Activated CD8-positive, alpha-beta memory T cell treated with anti-CD3 and anti-CD28 coated beads, Interleukin-2, amount 50 U/mL, for 4 hours (primary cell): ENCODE results near the gene CCNJL.

ENCODE experiments used
- DNase-seq: peaks from one replicate; pipeline ENCODE4 v3.0.0-alpha.2; 2020

Gene CCNJL

GRCh38 chr5:160330212-160330611, 17.8 kb upstream of the CCNJL start:
- no peak for DNase-seq

GRCh38 chr5:160327818-160328217, 15.5 kb upstream of the CCNJL start:
- DNase-seq = no peak

GRCh38 chr5:160326981-160327380, 14.6 kb upstream of the CCNJL start:
- no peak for DNase-seq

GRCh38 chr5:160325716-160326115, 13.4 kb upstream of the CCNJL start:
- no peak for DNase-seq

- DNase-seq = no peak
These were observed 12.5 kb upstream of the CCNJL start for GRCh38 chr5:160324886-160325285.

GRCh38 chr5:160318409-160318808, 6.0 kb upstream of the CCNJL start:
- no peak for DNase-seq

DNA sequence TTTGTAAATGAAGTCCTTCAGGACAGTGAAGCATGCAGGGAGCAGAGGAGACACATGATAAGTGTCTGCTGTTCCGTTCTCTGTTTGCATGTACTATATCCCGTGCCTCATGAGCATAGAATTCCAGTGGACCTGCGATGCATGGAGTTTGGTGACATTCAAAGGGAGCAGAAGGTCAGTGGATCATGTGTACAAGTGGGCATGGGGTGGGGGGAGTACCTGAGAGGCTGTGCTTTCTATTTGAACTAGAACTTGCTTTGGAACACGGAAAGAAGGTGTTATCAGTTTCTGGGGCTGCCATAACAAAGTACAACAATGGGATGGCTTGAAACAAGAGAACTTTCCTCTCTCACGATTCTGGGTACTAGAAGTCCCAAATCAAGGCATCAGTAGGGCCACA, 5.1 kb upstream of the CCNJL start:
- DNase-seq = no peak

DNA sequence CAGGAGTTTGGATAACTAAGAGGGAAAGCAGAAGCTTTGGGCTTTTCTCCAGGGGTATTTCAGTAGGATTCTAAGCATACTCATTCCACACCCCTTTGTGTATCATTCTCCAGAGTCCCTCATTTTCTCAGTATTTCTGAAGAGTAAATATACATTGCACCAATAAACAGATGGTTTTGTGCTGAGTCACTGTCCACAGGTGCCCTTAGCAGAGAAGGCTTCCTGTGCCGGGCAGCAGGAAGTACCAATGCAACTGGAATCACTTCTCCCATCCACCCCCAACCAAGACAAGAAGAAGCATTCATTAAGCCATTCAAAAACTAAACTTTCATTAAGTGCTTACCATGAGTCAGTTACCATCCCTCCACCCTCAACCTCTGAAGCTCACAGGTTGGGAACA, 3.6 kb upstream of the CCNJL start:
- no peak for DNase-seq

DNA sequence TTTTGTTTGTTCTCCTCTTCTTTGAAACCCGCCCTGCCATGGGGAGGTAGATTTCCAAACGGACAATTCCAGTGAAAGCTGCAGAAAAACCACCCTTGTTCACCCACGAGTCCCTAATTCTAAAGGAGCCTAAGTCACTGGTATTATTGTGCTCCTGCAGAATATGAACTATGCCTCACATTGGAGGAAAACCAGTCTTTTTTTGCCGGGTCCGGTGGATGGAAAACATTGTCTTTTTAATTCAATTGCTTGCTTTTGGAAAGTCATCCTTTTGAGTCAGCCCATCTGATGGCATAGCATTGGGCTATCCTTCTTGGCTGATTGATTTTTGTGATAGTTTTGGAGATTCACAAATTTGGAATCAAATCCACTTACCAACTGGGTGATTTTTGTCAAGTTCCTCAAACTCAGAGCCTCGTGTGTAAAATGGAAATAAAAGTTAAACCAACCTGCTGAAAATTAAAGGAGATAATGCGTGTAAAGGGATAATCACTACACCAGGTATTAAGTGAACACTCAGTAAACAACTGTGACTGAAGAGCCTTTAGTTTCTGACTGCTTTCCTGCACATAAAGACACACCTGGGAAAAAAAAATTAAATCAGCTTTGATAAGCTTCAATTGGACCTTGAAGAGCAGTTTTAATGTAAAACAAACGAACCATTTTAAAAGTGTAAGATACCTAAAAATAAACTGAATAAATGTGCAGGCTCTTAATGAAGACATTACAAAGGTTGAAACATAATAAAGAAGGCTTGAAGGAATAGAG, 780 bp upstream of the CCNJL start:
- no peak for DNase-seq

DNA sequence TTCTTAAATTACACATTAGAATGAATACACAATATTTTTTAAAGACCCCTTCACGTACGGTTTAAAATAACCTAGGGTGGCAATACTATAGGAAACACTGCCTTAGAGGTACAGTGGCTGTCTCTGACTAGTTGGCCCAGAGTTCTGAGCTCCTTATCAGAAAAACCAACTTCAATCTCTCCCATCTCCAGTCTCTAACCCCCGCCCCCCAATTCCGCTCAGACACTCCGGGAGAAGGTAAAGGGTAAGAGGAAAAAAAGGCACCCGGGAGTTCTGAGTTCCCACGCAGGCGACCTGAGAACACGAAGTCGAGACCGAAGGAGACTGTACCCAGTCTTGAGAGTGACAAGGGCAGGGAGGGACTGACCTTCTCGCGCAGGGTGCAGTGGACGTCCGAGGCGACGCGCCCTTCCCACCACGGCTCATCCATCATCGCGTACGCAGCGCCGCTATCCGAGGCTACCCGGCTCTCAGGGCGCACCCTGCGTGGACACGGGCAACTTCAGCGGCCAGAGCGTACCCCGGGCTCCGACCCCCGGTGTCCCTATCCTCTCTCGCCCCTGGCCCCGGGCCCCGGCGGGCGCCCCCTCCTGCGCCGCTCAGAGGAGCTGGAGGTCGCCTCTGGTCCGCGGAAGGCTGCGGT, 752 bp downstream of the CCNJL start:
- no peak for DNase-seq

GRCh38 chr5:160310552-160311295, 1.6 kb downstream of the CCNJL start:
- DNase-seq = no peak

- no peak for DNase-seq
These were observed 2.2 kb downstream of the CCNJL start for GRCh38 chr5:160310140-160310539.

DNA sequence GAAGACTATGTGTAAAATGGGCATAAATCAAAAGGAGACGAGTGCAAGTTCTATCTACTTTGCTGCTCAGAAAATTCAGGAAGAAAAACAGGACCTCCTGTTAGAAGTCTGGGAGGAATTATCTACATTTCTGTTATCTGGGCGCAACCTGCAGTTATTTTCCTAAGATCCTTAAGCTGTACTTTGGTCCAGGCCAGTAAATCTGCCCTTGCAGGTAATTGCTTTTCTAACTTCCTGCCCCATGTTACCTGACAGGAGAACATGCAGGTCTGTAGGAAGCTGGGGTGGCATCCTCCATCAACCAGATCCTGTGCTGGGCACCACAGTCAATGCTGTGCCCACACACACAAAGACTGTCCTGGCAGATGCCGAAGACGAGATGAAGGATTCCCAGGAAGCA, 5.7 kb downstream of the CCNJL start:
- no peak for DNase-seq

DNA sequence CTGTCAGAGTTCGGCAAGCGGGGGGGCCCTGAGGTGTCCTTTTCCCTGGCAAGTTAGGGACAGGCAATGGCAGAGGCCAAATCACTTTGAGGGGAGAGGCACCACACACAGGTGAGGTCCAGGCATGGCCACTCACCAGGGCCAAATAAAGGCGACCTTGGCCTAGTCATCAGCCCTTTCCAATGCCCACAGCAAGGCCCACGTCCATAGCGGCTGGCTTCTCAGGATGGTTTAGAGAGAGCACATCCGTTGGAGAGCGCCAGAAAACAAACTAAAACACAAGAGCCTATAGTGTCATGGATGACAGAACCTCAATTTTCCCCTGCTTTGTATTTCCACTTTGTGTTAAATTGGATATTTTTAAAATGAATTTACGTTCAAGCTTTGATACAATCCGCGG, 7.0 kb downstream of the CCNJL start:
- DNase-seq = no peak

DNA sequence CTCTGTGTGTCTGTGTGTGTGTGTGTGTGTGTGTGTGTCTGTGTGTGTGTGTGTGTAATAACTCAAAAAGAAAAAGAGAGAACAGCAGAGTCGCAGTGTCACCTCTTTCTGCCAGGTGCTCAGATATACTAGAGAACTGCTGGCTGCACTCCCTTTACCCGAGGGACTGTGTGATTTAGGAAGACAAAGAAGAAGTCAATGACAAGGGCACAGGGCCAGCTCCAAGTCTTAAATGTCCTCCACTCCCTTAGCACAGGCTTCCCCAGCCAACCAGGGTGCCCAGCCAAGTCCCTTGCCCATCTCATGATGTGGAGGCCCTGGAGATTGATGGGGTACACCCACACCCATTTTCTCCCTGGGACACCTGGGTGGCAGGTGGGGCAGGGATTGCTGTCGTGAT, 8.7 kb downstream of the CCNJL start:
- no peak for DNase-seq

DNA sequence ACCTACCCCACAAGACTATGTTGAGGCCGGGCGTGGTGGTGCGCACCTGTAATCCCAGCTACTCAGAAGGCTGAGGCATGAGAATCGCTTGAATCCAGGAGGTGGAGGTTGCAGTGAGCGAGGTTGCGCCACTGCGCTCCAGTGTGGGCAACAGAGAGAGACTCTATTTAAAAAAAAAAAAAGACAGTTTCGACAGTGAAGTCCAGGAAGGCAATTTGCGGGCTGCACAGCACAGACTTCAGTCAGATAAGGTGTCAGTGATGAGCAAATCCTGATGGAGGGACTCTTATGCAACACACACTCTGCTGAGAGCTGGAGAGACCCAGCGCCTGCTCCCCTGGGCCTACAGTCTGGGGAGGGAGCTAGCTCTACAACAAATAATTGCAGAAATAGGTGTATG, 14.2 kb downstream of the CCNJL start:
- no peak for DNase-seq

DNA sequence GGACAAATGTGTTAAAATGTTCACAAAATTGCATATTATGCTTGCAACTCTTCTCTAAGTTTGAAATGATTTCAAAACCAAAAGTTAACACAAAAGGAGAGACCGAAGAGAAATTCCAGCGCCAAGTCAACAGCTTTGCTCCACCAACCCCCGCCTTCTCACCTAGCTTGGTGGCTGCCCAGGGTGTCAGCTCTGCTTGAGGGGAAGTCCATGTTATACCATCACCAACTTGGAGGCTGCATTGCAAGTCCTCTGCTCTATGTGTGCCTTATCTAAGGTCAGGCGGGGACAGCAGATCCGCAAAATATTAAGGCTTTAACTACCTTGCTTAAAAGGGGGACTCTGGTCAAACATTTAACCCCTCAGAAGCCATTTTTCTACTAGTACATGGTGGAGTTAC, 14.6 kb downstream of the CCNJL start:
- no peak for DNase-seq

GRCh38 chr5:160297004-160297403, 15.4 kb downstream of the CCNJL start:
- DNase-seq = no peak

GRCh38 chr5:160296496-160296895, 15.9 kb downstream of the CCNJL start:
- DNase-seq = no peak

- no peak for DNase-seq
These were observed 18.3 kb downstream of the CCNJL start for GRCh38 chr5:160293901-160294561.

DNA sequence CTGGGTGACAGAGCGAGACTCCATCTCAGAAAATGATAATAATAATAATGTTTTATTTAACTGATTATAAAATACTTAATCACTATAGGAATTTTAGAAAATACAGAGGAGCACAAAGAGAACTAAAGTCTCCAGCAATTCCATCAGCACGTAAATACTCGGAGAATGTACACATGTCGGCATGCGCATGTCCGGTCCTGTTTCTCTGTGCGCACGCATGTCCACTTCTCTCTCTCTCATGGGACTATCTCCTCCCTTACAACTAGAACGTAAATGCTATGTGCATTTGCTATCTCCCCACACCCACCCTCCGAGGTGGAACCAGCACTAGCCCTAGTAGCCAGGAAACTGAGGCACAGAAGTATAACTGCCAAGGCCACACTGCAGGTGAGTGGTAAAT, 19.0 kb downstream of the CCNJL start:
- DNase-seq = no peak

- DNase-seq = no peak
These were observed 20.9 kb downstream of the CCNJL start for GRCh38 chr5:160291467-160291866.

GRCh38 chr5:160290751-160291150, 21.6 kb downstream of the CCNJL start:
- DNase-seq = no peak

GRCh38 chr5:160289721-160290120, 22.6 kb downstream of the CCNJL start:
- no peak for DNase-seq
